ENCODE measurements around the gene SLN.

Gene SLN

GRCh38 chr11:107683807-107684206 lies 28.0 kb downstream of the SLN start:
- DNase-seq (ENCODE audit: low spot score) = no peak

GRCh38 chr11:107683061-107683460 lies 28.8 kb downstream of the SLN start:
- no peak for DNase-seq (ENCODE audit: low spot score)

DNA sequence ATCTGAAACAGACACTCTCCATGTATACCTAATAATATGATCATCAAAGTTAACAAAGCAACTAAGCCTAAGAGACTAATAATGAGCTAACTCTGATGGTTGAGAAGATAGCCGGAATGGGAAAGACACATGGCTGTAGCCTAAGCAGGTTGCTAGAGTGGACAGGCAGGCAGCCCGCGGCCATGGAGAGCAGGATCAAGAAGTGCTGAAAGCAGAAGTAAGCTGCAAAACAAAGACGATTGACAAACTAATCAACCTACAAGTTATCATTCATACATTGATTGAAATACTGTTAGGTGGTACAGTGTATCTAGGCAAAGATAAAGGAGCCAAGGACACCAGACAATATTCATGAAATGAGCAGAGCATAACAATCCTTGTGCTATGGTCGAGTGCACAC lies 29.3 kb downstream of the SLN start:
- no peak for DNase-seq (ENCODE audit: low spot score)

- DNase-seq (ENCODE audit: low spot score) = no peak
These were observed 29.7 kb downstream of the SLN start for GRCh38 chr11:107682171-107682570.

DNA sequence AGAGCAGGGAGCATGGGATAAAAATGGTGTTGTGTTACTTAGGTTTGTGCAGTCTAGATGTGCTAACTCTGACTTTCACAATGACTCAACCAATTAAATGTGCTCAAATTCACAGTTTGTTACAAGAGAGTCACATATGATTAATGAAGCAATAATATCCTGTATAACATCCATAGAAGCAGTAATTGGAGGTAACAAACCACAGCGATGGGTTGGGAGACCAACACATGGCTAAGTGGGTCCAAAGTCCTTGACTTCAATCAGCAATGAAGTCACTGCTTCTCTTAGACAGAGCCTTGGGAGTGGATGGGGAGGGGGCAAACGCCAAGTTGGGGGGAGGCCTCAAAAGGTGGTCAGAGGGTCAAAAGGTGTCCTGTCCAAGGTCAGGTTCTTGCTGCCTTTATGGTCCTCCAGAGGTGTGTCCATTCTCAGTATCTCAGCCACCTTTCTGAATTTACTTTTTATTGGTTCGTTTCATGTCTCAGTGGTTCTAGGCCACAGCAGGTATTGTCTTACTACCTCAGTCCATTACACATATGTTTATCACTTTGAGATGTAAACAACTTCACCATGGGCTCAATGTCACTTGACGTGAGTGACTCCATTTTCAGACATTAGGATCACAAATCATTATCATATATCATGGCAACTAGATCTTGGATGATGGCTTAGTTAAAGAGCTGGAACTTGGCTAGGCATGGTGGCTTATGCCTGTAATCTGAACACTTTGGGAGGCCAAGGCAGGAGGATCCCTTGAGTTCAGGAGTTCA lies 32.4 kb downstream of the SLN start:
- no peak for DNase-seq (ENCODE audit: low spot score)

DNA sequence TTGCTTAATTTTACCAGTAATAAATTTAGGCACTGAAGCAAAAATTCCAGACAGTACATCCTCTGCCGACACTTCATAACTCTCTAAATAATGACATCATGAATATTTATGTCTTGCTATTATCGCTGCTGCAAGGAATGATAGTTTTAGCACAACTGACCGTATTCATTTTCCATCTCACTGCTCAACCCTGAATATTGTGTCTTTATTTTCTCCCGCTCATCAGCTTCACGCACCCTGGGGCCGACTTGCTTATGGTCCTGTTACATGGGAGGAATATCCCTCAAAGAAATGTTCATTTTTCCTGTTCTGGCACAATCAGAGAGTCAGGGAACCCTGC lies 33.3 kb downstream of the SLN start:
- DNase-seq (ENCODE audit: low spot score) = no peak

- DNase-seq (ENCODE audit: low spot score) = no peak
These were observed 33.8 kb downstream of the SLN start for GRCh38 chr11:107677924-107678631.

- DNase-seq (ENCODE audit: low spot score) = no peak
These were observed 35.4 kb downstream of the SLN start for GRCh38 chr11:107676336-107677057.

DNA sequence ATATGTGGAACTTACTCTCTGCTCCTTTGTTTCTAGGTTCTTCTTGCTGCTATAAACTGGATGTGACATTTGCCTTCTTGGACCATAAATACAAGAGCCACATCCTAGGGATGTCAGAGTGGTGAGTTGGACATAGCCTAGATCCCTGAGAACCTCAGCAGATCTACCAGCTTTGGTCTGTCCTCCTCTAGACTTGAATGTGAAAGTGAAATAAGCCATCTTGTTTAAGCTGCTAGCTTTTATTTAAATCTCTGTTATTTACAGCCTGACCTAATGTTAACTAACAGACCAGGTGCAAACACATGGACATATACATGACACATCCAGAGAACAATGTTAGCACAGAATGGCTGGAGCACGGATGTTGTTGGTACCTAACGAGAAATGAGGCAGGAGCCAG lies 36.0 kb downstream of the SLN start:
- no peak for DNase-seq (ENCODE audit: low spot score)

DNA sequence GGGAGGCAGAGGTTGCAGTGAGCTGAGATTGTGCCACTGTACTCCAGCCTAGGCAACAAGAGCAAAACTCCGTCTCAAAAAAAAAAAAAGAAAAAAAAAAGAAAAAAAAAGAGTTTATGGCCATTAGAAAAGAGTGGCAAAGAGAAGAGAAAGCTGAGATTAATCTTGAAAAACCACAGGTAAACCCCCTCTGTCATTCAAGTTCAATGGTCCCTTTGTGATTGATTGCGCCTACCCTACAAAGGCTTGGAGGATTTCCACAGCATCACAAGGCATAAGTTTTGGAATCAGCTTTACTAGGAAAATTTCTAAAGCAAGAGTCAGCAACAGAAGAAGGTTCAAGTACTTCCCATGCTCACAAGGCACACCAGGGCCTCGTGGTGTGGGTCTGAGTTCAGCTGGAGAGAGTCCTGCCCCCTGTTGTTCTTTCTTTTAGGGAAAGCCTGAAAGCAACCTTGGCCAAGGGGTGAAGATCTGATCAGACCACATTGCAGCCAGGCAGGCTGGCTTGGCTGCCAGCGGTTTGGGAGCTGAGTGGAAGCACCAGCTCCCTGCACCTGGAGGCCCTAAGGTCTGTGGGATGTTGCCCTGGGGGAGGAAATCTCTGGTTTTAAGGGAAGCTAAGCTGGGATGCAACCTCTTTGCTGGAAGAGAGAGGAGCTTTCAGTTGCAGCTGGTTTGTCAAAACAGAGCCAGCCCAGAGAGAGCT lies 41.8 kb downstream of the SLN start:
- DNase-seq (ENCODE audit: low spot score) = no peak

DNA sequence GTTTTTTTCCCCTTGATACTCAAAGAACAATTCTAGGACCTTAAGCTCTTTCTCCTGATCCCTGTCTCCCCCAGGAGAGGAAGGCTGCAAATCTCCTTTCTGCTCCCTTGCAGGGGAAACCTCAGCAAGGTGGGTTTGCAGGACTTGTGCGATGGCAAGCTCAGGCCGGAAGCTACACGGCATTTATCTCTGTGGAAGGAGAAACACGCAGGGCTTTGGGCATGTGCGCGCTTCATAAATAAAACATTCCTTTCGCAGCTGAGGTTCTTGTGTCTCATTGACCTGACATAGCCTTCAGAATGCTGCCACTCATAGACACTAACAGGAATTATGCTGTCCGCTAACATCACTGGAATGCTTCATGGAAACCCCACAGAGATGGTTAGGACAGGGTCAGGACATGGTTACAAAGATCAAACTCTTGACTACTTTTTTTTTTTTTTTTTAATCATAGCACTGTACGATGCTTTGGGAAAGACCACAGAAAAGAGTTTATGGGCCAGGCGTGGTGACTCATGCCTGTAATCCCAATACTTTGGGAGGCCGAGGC lies 42.6 kb downstream of the SLN start:
- no peak for DNase-seq (ENCODE audit: low spot score)

GRCh38 chr11:107666911-107667613 lies 44.8 kb downstream of the SLN start:
- DNase-seq (ENCODE audit: low spot score) = no peak

DNA sequence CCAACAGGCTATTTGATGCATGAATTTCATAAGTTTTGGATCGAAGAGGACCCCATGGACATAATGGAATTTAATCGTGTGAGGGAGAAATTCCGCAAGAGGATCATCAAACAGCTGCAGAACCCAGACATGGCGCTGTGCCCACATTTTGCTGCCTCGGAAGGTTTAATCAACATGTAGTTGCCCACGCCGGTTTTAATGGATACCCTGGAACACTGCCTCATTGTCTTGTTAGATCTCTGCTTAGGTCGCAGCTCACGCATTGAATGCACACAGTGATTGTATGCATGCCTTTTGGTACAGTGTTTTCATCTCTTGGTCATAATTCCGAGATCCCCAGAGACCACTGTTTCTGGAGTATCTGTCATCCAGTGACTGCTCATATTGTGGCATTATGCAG lies 46.8 kb downstream of the SLN start:
- peak; percentile 86 for DNase-seq (ENCODE audit: low spot score)

DNA sequence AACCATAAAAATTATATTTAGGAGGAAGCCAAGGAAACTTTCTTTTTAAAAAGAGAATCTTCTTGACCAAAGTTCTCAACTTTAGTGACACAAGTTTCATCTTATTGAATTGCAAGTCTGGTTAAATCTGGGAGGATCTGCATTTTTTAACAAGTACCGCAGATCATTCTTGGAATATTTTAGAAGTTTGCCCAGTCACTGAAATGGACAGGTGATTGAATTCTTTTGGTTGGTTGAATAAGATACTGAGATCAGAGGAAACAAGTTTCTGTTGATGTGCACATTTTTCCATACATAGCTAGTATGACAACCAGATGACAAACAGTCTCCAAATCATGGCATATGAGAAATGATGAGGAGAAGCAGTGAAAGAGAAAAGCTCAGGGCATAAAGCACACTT lies 50.2 kb downstream of the SLN start:
- DNase-seq (ENCODE audit: low spot score) = no peak

- DNase-seq (ENCODE audit: low spot score) = no peak
These were observed 51.8 kb downstream of the SLN start for GRCh38 chr11:107660066-107660465.

DNA sequence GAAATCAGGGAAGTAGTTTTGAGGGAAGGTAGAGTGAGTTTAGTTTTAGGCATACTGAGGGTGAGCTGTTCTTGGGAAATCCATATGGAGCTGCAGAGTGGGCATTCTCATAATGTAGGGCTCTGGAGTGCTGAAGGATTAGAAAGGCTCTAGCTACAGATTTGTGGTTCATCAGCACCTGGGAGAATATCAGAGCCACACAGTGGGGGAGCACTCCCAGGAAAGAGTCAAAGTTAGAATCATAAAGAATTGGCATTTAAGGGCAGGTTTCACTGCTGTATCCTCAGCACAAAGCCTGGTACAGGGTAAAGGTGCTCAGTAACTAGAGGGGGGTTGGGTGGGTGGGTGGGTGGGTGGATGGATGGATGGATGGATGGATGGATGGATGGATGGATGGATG lies 52.5 kb downstream of the SLN start:
- no peak for DNase-seq (ENCODE audit: low spot score)
